Embryonic facial prominence (tissue), 1 donor: ENCODE data around the gene SHC3.

ENCODE experiments used
- DNase-seq: peaks from one replicate; pipeline ENCODE4 v3.0.0-alpha.2; 2016; ENCODE audit errors: extremely low spot score

SHC3 gene

GRCh38 chr9:88986776-88987175 is 191.8 kb downstream of the SHC3 start:
- no peak for DNase-seq

GRCh38 chr9:88985616-88986015 is 193.0 kb downstream of the SHC3 start:
- DNase-seq = no peak

GRCh38 chr9:88984543-88984883 is 194.1 kb downstream of the SHC3 start:
- DNase-seq = no peak

- no peak for DNase-seq
Observed at GRCh38 chr9:88983865-88984542, 194.6 kb downstream of the SHC3 start.

- no peak for DNase-seq
Observed at GRCh38 chr9:88980740-88981203, 197.8 kb downstream of the SHC3 start.

- DNase-seq = no peak
Observed at GRCh38 chr9:88979791-88980190, 198.8 kb downstream of the SHC3 start.

GRCh38 chr9:88979021-88979420 is 199.6 kb downstream of the SHC3 start:
- no peak for DNase-seq

GRCh38 chr9:88978034-88978433 is 200.6 kb downstream of the SHC3 start:
- DNase-seq = no peak

- DNase-seq = no peak
Observed at GRCh38 chr9:88976890-88977257, 201.7 kb downstream of the SHC3 start.

- DNase-seq = no peak
Observed at GRCh38 chr9:88975966-88976889, 202.4 kb downstream of the SHC3 start.

GRCh38 chr9:88974641-88975040 is 204.0 kb downstream of the SHC3 start:
- DNase-seq = no peak

- no peak for DNase-seq
Observed at GRCh38 chr9:88973281-88974045, 205.2 kb downstream of the SHC3 start.

- DNase-seq = no peak
Observed at GRCh38 chr9:88972401-88972800, 206.2 kb downstream of the SHC3 start.

GRCh38 chr9:88971131-88971960 is 207.3 kb downstream of the SHC3 start:
- no peak for DNase-seq

GRCh38 chr9:88969646-88970373 is 208.8 kb downstream of the SHC3 start:
- DNase-seq = no peak

- no peak for DNase-seq
Observed at GRCh38 chr9:88968799-88969198, 209.8 kb downstream of the SHC3 start.

- no peak for DNase-seq
Observed at GRCh38 chr9:88966894-88967676, 211.5 kb downstream of the SHC3 start.

GRCh38 chr9:88965473-88965872 is 213.1 kb downstream of the SHC3 start:
- DNase-seq = no peak

- no peak for DNase-seq
Observed at GRCh38 chr9:88960632-88961031, 218.0 kb downstream of the SHC3 start.
